Keratinocyte (primary cell): ENCODE results near the gene FSIP1. TPM values are rescaled to one million over a fixed set of nuclear protein-coding genes. Genes with fewer than 3 reads are reported as not detected.

Experiments used
- DNase-seq: peaks from one replicate; pipeline ENCODE4 v3.0.0-alpha.2; 2011; ENCODE audit warnings: low read depth, missing footprints, low spot score
- FAIRE-seq: peaks from 2 replicates; lab custom pipeline; 2011; peaks lifted over from hg19 to GRCh38; lab: Jason Lieb, UNC
- H2AFZ ChIP-seq: 2 replicates; pipeline ENCODE4 v1.6.0; 2012; ENCODE audit warnings: low read length, control low read depth, inconsistent platforms; ENCODE audit not compliant: control insufficient read depth
- H3K27ac ChIP-seq: 2 replicates; pipeline ENCODE4 v1.5.1; 2011; ENCODE audit warnings: low read length; ENCODE audit not compliant: control insufficient read depth, insufficient read depth
- H3K27me3 ChIP-seq: 3 replicates; pipeline ENCODE4 v1.6.0; 2011; ENCODE audit warnings: low read length; ENCODE audit not compliant: control insufficient read depth, insufficient read depth; ENCODE audit errors: extremely low read depth
- H3K36me3 ChIP-seq, 2 experiments: 2 replicates in 1 of 2; 3 replicates in 1 of 2; pipeline ENCODE4 v1.5.1; 2011; ENCODE audit warnings: low read length in 2 of 2, mild to moderate bottlenecking in 1 of 2; ENCODE audit not compliant: control insufficient read depth in 2 of 2, insufficient read depth in 2 of 2; ENCODE audit errors: extremely low read depth in 1 of 2
- H3K4me1 ChIP-seq: 3 replicates; pipeline ENCODE4 v1.5.1; 2011; ENCODE audit warnings: low read length; ENCODE audit not compliant: control insufficient read depth, insufficient read depth; ENCODE audit errors: extremely low read depth
- H3K4me2 ChIP-seq: 3 replicates; pipeline ENCODE4 v1.6.0; 2011; ENCODE audit warnings: low read depth, low read length; ENCODE audit not compliant: control insufficient read depth, insufficient read depth; ENCODE audit errors: extremely low read depth
- H3K4me3 ChIP-seq, 3 experiments: fragments of 200-600 bp in 1 of 3; sonication (generic) in 1 of 3; 2 replicates in 2 of 3; 3 replicates in 1 of 3; pipeline ENCODE4 v1.5.1; 2011 to 2016; ENCODE audit warnings: low read length in 3 of 3, mild to moderate bottlenecking in 3 of 3, control low read depth in 2 of 3, inconsistent platforms in 1 of 3, low read depth in 1 of 3, mixed read lengths in 1 of 3, mixed run types in 1 of 3, moderate library complexity in 1 of 3; ENCODE audit not compliant: control insufficient read depth in 2 of 3, insufficient read depth in 2 of 3; ENCODE audit errors: extremely low read depth in 1 of 3
- H3K79me2 ChIP-seq: 2 replicates; pipeline ENCODE4 v1.6.0; 2012; ENCODE audit warnings: low read length; ENCODE audit not compliant: control insufficient read depth, insufficient read depth
- H3K9ac ChIP-seq: 3 replicates; pipeline ENCODE4 v1.6.0; 2011; ENCODE audit warnings: low read length; ENCODE audit not compliant: control insufficient read depth, insufficient read depth; ENCODE audit errors: extremely low read depth
- H3K9me1 ChIP-seq: 3 replicates; pipeline ENCODE4 v1.6.0; 2011; ENCODE audit warnings: low read length; ENCODE audit not compliant: control insufficient read depth, insufficient read depth; ENCODE audit errors: extremely low read depth
- H3K9me3 ChIP-seq: 2 replicates; pipeline ENCODE4 v1.5.1; 2012; ENCODE audit warnings: low read depth, low read length; ENCODE audit not compliant: control insufficient read depth
- H4K20me1 ChIP-seq: 3 replicates; pipeline ENCODE4 v1.6.0; 2011; ENCODE audit warnings: low read length; ENCODE audit not compliant: control insufficient read depth, insufficient read depth; ENCODE audit errors: extremely low read depth
- EZH2 ChIP-seq: IDR thresholded peaks from one replicate; pipeline ENCODE4 v1.6.1; 2012; ENCODE audit warnings: inconsistent platforms, mild to moderate bottlenecking, low read length, moderate library complexity
- dilution Hi-C: fragments of 300-500 bp; cut with MboI; formaldehyde crosslinking; loops from one replicate; pipeline ENCODE4 v1.7.0; 2020; ENCODE audit warnings: low sequenced_read_pairs; ENCODE audit not compliant: extremely low pct_ligation_motif_present
- polyA plus RNA-seq, 5 experiments: library from polyadenylated mRNA; depleted of rRNA in 3 of 5; stranded (reverse) in 3 of 5; stranded (forward) in 1 of 5; unstranded in 1 of 5; fragments of >200 nt; gene quantifications; 1 replicate in 1 of 5; 2 replicates in 3 of 5; 3 replicates in 1 of 5; pipeline versions ENCODE4 v1.2.1 to v1.2.3, GENCODE V29; 2011 to 2012; ENCODE audit warnings: missing spikeins in 2 of 5, low read depth in 1 of 5, low replicate concordance in 1 of 5
- TF ChIP-seq, protein P1 (sequence below), 3 experiments: IDR thresholded peaks in 1 of 3; conservative IDR thresholded peaks in 1 of 3; optimal IDR thresholded peaks in 1 of 3; 2 replicates in 2 of 3; 3 replicates in 1 of 3; pipeline versions ENCODE3 to v1.5.1; 2011; ENCODE audit warnings: low read length in 3 of 3, mild to moderate bottlenecking in 3 of 3, moderate library complexity in 2 of 3, control low read depth in 1 of 3, inconsistent platforms in 1 of 3; ENCODE audit not compliant: insufficient read depth in 2 of 3; ENCODE audit errors: extremely low read depth in 1 of 3

The FSIP1 gene
- polyA plus RNA-seq, 1 donor (not counting 4 experiments of a cell fraction or from before 2014, with no cell fraction given) = 1.5 TPM

DNA sequence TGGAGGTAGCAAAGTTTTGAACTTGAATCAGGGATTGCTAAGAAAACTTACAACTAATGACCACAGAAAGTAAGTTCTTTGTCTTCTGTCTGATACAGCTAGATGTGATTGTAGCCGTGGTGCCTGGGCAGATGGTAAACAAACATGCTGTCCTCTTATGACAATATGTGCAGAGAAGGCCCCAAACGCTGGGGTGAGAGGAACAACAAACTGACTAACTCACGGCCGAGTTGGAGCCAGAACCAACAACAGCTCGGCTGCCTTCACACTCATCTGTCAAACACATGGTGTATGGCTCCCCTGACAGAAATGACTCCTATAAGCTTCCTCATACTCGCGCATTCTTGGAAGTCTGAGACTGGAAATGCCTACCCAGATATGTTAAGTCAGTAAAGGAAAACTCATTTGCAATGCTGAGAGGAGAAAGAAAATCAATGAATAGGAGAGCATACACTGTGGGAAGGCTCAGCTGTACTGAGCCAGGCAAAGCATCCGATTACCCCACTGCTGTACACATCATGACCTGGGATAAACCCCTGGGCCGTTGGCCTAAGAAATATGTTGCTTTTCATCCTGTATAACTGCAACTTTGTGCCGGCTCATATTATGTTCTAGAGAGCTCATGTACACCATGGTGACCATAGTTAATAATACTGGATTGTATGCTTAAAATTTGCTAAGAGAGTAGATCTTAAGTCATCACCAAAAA is 196.1 kb downstream of the FSIP1 start:
- no peak overlapping the region for H2AFZ ChIP-seq
- TF ChIP-seq, protein P1, sequence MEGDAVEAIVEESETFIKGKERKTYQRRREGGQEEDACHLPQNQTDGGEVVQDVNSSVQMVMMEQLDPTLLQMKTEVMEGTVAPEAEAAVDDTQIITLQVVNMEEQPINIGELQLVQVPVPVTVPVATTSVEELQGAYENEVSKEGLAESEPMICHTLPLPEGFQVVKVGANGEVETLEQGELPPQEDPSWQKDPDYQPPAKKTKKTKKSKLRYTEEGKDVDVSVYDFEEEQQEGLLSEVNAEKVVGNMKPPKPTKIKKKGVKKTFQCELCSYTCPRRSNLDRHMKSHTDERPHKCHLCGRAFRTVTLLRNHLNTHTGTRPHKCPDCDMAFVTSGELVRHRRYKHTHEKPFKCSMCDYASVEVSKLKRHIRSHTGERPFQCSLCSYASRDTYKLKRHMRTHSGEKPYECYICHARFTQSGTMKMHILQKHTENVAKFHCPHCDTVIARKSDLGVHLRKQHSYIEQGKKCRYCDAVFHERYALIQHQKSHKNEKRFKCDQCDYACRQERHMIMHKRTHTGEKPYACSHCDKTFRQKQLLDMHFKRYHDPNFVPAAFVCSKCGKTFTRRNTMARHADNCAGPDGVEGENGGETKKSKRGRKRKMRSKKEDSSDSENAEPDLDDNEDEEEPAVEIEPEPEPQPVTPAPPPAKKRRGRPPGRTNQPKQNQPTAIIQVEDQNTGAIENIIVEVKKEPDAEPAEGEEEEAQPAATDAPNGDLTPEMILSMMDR (optimal IDR thresholded peaks at IDR 0.05 in 1 of 3, IDR thresholded peaks at IDR 0.05 in 1 of 3, conservative IDR thresholded peaks at IDR 0.05 in 1 of 3; ENCODE audit: extremely low read depth in 1 of 3, insufficient read depth in 2 of 3, low read length in 3 of 3) = no peak
- no peak for TF ChIP-seq EZH2
- H3K79me2 ChIP-seq = peaks cover 24% of the 10 kb centered on the region
- peak; percentile 53 for DNase-seq
- dilution Hi-C loops = no loop called here
- FAIRE-seq = no peak
- H3K9me1 ChIP-seq = no peaks in the 10 kb centered on the region
- H3K4me1 ChIP-seq = peaks cover 13% of the 10 kb centered on the region
- H4K20me1 ChIP-seq = peaks cover 74% of the 10 kb centered on the region
- no peaks in the 10 kb centered on the region for H3K27me3 ChIP-seq
- H3K9ac ChIP-seq = no peak overlapping the region
- peaks cover 47 to 81% of the 10 kb centered on the region in 2 experiments for H3K36me3 ChIP-seq
- H3K27ac ChIP-seq = no peak overlapping the region
- H3K9me3 ChIP-seq = no peaks in the 10 kb centered on the region
- H3K4me3 ChIP-seq = no peak overlapping the region
- no peak overlapping the region for H3K4me2 ChIP-seq

- Histone ChIP-seq H3K27me3 (no peaks in the 10 kb centered on the region), H3K4me1 (peaks cover 13% of the 10 kb centered on the region), H3K4me2 (no peak overlapping the region), H3K4me3 (no peak overlapping the region), H4K20me1 (peaks cover 74% of the 10 kb centered on the region), H3K9ac (no peak overlapping the region), H3K36me3 (peaks cover 46 to 80% of the 10 kb centered on the region in 2 experiments), H3K9me3 (no peaks in the 10 kb centered on the region), H3K9me1 (no peaks in the 10 kb centered on the region), H2AFZ (no peak overlapping the region), H3K27ac (no peak overlapping the region), H3K79me2 (peaks cover 29% of the 10 kb centered on the region)
- TF ChIP-seq, protein P1 (optimal IDR thresholded peaks at IDR 0.05 in 1 of 3, IDR thresholded peaks at IDR 0.05 in 1 of 3, conservative IDR thresholded peaks at IDR 0.05 in 1 of 3; ENCODE audit: extremely low read depth in 1 of 3, insufficient read depth in 2 of 3, low read length in 3 of 3) = no peak
- TF ChIP-seq EZH2 = no peak
- dilution Hi-C loops = no loop called here
- DNase-seq (peak; percentile 13), FAIRE-seq (no peak)
Observed at GRCh38 chr15:39585871-39586301, 196.8 kb downstream of the FSIP1 start.
